WTC11 (cell line): ENCODE measurements around the gene PARD6A.

Experiments
- CREB1 ChIP-seq: sonication (generic); formaldehyde crosslinking; IDR thresholded peaks from 2 replicates; pipeline ENCODE4 v1.8.0; 2023; ENCODE audit warnings: mild to moderate bottlenecking, missing genetic modification reagents
- FOXK1 ChIP-seq: sonication (generic); formaldehyde crosslinking; IDR thresholded peaks from 2 replicates; pipeline ENCODE4 v1.8.0; 2022; ENCODE audit warnings: mild to moderate bottlenecking, moderate library complexity, missing genetic modification reagents
- GABPB1 ChIP-seq: sonication (generic); formaldehyde crosslinking; IDR thresholded peaks from 2 replicates; pipeline ENCODE4 v1.8.1; 2023; ENCODE audit warnings: mild to moderate bottlenecking, missing genetic modification reagents
- NFYB ChIP-seq: sonication (generic); formaldehyde crosslinking; conservative IDR thresholded peaks from 2 replicates; pipeline ENCODE4 v1.8.0; 2022; ENCODE audit warnings: low read depth, missing genetic modification reagents
- SP1 ChIP-seq: sonication (generic); formaldehyde crosslinking; conservative IDR thresholded peaks from 2 replicates; pipeline ENCODE4 v1.8.1; 2022; ENCODE audit warnings: missing genetic modification reagents
- ZBTB21 ChIP-seq: sonication (generic); formaldehyde crosslinking; IDR thresholded peaks from 2 replicates; pipeline ENCODE4 v1.8.1; 2023; ENCODE audit warnings: mild to moderate bottlenecking, missing genetic modification reagents, borderline replicate concordance
- ZNF317 ChIP-seq: sonication (generic); formaldehyde crosslinking; IDR thresholded peaks from 2 replicates; pipeline ENCODE4 v1.8.1; 2023; ENCODE audit warnings: low read depth, mild to moderate bottlenecking, moderate library complexity, missing genetic modification reagents, borderline replicate concordance
- TF ChIP-seq, protein P1 (sequence below): fragments of 200-600 bp; IDR thresholded peaks from 2 replicates; pipeline ENCODE4 v1.8.0; 2022; ENCODE audit warnings: antibody characterized with exemption
- TF ChIP-seq, protein P2 (sequence below): sonication (generic); formaldehyde crosslinking; IDR thresholded peaks from 2 replicates; pipeline ENCODE4 v1.8.1; 2023; ENCODE audit warnings: mild to moderate bottlenecking, missing genetic modification reagents, moderate library complexity
- TF ChIP-seq, protein P3 (sequence below): sonication (generic); formaldehyde crosslinking; IDR thresholded peaks from 2 replicates; pipeline ENCODE4 v1.8.0; 2022; ENCODE audit warnings: mild to moderate bottlenecking, missing genetic modification reagents

DNA sequence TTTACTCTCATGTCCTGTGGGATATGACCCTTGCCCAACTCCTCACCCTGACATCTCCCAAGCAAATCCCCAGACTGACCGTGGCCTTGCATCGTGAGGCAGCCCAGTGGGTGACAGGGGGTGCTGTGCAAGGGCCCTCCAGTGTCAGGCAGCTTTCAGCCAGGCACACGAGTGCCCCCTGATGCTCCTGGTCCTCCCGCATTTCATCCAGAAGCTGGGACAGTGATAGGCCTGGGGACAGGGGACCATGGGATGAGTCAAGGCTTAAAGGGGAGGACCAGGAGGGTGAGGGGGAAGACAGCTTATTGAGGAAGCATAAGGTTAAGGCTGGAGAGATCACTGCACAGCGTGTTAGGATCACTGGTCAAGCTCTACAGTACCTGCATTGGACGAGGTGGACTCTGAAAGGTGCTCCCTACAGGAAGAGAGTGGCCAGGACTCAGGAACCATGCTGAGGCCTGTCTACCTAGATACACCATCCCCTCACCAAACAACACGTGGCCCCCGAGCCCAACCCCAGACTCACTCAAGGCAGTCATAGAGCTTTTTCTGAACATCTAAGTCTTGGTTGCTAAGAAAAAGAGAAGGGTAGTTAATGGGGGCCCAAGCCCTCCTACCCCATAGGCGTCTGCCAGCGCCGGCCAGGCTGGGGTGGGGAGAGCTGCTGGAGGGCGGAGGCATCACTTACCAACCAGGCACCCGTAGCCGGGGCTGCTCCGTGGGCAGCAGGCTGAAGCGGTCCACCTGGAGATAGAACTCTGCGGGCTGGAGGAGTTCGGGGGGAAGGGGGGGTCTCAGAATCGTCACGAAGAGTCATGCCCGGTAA, 1.7 kb upstream of the PARD6A start:
- TF ChIP-seq, protein P1, sequence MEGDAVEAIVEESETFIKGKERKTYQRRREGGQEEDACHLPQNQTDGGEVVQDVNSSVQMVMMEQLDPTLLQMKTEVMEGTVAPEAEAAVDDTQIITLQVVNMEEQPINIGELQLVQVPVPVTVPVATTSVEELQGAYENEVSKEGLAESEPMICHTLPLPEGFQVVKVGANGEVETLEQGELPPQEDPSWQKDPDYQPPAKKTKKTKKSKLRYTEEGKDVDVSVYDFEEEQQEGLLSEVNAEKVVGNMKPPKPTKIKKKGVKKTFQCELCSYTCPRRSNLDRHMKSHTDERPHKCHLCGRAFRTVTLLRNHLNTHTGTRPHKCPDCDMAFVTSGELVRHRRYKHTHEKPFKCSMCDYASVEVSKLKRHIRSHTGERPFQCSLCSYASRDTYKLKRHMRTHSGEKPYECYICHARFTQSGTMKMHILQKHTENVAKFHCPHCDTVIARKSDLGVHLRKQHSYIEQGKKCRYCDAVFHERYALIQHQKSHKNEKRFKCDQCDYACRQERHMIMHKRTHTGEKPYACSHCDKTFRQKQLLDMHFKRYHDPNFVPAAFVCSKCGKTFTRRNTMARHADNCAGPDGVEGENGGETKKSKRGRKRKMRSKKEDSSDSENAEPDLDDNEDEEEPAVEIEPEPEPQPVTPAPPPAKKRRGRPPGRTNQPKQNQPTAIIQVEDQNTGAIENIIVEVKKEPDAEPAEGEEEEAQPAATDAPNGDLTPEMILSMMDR, result no peak
- TF ChIP-seq FOXK1 (CRISPR knock-in tag) (no peak), GABPB1 (no peak), NFYB (CRISPR knock-in tag) (no peak), ZBTB21 (CRISPR knock-in tag) (no peak), SP1 (no peak), ZNF317 (CRISPR knock-in tag) (no peak), CREB1 (CRISPR knock-in tag) (no peak)
- TF ChIP-seq, protein P2, sequence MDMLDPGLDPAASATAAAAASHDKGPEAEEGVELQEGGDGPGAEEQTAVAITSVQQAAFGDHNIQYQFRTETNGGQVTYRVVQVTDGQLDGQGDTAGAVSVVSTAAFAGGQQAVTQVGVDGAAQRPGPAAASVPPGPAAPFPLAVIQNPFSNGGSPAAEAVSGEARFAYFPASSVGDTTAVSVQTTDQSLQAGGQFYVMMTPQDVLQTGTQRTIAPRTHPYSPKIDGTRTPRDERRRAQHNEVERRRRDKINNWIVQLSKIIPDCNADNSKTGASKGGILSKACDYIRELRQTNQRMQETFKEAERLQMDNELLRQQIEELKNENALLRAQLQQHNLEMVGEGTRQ (CRISPR knock-in tag), result no peak
- TF ChIP-seq, protein P3, sequence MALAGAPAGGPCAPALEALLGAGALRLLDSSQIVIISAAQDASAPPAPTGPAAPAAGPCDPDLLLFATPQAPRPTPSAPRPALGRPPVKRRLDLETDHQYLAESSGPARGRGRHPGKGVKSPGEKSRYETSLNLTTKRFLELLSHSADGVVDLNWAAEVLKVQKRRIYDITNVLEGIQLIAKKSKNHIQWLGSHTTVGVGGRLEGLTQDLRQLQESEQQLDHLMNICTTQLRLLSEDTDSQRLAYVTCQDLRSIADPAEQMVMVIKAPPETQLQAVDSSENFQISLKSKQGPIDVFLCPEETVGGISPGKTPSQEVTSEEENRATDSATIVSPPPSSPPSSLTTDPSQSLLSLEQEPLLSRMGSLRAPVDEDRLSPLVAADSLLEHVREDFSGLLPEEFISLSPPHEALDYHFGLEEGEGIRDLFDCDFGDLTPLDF, result no peak
